Peyer's patch (tissue), 4 donors: ENCODE results near the gene MAML3.

Experiments
- CTCF ChIP-seq, 6 experiments: fragments of 450-650 bp in 4 of 6; fragments of 200-600 bp in 2 of 6; sonication (generic) in 1 of 6; IDR thresholded peaks; one replicate each; pipeline ENCODE4 v1.5.1; 2017 to 2019; ENCODE audit warnings: antibody characterized with exemption in 6 of 6, mild to moderate bottlenecking in 3 of 6, moderate library complexity in 1 of 6
- POLR2A ChIP-seq, 2 donors: fragments of 450-650 bp; IDR thresholded peaks; one replicate each; pipeline ENCODE4 v1.5.1; 2017; ENCODE audit warnings: antibody characterized with exemption in 2 of 2, mild to moderate bottlenecking in 2 of 2, moderate library complexity in 2 of 2

- TF ChIP-seq POLR2A (IDR thresholded peaks at IDR 0.05) (no peak), CTCF (IDR thresholded peaks at IDR 0.05) (no peak)
Observed at GRCh38 chr4:139789096-139789654, 364.8 kb downstream of the MAML3 start.
